ENCODE measurements around the gene DPYD.

DNA sequence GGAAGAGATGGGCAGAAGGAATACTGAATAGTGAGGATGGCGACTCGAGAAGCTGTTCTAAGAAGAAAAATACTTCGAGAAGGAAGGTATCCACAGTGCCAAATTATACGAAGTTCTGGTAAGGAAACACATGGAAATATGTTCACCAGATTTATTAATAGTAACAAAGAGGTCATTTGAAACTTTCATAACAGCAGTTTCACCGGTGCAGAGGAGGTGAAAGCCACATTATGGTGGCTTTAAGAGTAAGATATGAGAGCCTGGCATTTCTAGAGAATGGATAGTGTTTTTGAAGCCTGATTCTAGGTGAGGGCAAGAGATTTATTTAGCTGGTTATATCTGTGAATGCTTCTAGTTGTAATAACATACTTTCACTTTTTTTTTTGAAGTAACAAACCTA is 56.2 kb downstream of the DPYD start:
- TF ChIP-seq POLR2A (IDR thresholded peaks at IDR 0.05; ENCODE audit: low read length): no peak
- TF ChIP-seq GATA1 (IDR thresholded peaks at IDR 0.05; ENCODE audit: low read depth, low read length): no peak
